H9 (cell line): ENCODE results near the gene C1orf94. TPM values are rescaled to one million over a fixed set of nuclear protein-coding genes. Genes with fewer than 3 reads are reported as not detected.

ENCODE experiments used
- DNase-seq: peaks from one replicate; pipeline ENCODE4 v3.0.0-alpha.2; 2017
- H2AFZ ChIP-seq: one replicate; pipeline ENCODE4 v1.6.1; 2013; ENCODE audit warnings: mild to moderate bottlenecking, low read length, control low read depth, moderate library complexity
- H2AK5ac ChIP-seq: 2 replicates; pipeline ENCODE4 v1.6.1; 2013; ENCODE audit warnings: low read length, control low read depth, mixed read lengths; ENCODE audit not compliant: insufficient read length
- H2BK120ac ChIP-seq: one replicate; pipeline ENCODE4 v1.6.1; 2013; ENCODE audit warnings: low read depth, mild to moderate bottlenecking, low read length, control low read depth, inconsistent platforms; ENCODE audit not compliant: poor library complexity, severe bottlenecking
- H2BK12ac ChIP-seq: 2 replicates; pipeline ENCODE4 v1.6.1; 2013; ENCODE audit warnings: low read length, control low read depth, mixed read lengths, low read depth; ENCODE audit not compliant: insufficient read length
- H2BK15ac ChIP-seq: 2 replicates; pipeline ENCODE4 v1.6.1; 2013; ENCODE audit warnings: low read depth, low read length, control low read depth
- H2BK20ac ChIP-seq: one replicate; pipeline ENCODE4 v1.6.1; 2013; ENCODE audit warnings: low read depth, mild to moderate bottlenecking, low read length, control low read depth, inconsistent platforms; ENCODE audit not compliant: poor library complexity, severe bottlenecking
- H2BK5ac ChIP-seq: 2 replicates; pipeline ENCODE4 v1.6.1; 2013; ENCODE audit warnings: low read length, control low read depth, mixed read lengths; ENCODE audit not compliant: insufficient read length
- H3K14ac ChIP-seq: 2 replicates; pipeline ENCODE4 v1.6.1; 2013; ENCODE audit warnings: low read length, control low read depth; ENCODE audit not compliant: insufficient read depth
- H3K18ac ChIP-seq: 2 replicates; pipeline ENCODE4 v1.6.1; 2013; ENCODE audit warnings: low read depth, mild to moderate bottlenecking, mixed read lengths, low read length, control low read depth; ENCODE audit not compliant: insufficient read length
- H3K23ac ChIP-seq: 2 replicates; pipeline ENCODE4 v1.6.1; 2013; ENCODE audit warnings: low read length, control low read depth, mixed read lengths, low read depth; ENCODE audit not compliant: insufficient read length
- H3K23me2 ChIP-seq: 2 replicates; pipeline ENCODE4 v1.6.1; 2013; ENCODE audit warnings: low read depth, mild to moderate bottlenecking, mixed read lengths, low read length, control low read depth; ENCODE audit not compliant: insufficient read length, poor library complexity, severe bottlenecking
- H3K27ac ChIP-seq: 2 replicates; pipeline ENCODE4 v1.5.1; 2013; ENCODE audit warnings: low read length, control low read depth, mixed read lengths, low read depth; ENCODE audit not compliant: insufficient read length
- H3K27me3 ChIP-seq: 2 replicates; pipeline ENCODE4 v1.6.1; 2013; ENCODE audit warnings: low read length, control low read depth, inconsistent platforms; ENCODE audit not compliant: insufficient read depth
- H3K4ac ChIP-seq: 2 replicates; pipeline ENCODE4 v1.6.1; 2013; ENCODE audit warnings: low read depth, mild to moderate bottlenecking, control low read depth, inconsistent platforms, low read length, moderate library complexity
- H3K4me1 ChIP-seq: 2 replicates; pipeline ENCODE4 v1.6.1; 2013; ENCODE audit warnings: low read length, control low read depth, inconsistent platforms; ENCODE audit not compliant: insufficient read depth
- H3K4me2 ChIP-seq: 2 replicates; pipeline ENCODE4 v1.6.1; 2013; ENCODE audit warnings: low read length, control low read depth, mixed read lengths; ENCODE audit not compliant: insufficient read length, insufficient read depth
- H3K56ac ChIP-seq: 2 replicates; pipeline ENCODE4 v1.6.1; 2013; ENCODE audit warnings: low read depth, mild to moderate bottlenecking, mixed read lengths, low read length, control low read depth; ENCODE audit not compliant: insufficient read length
- H3K79me1 ChIP-seq: 2 replicates; pipeline ENCODE4 v1.6.1; 2013; ENCODE audit warnings: low read depth, mild to moderate bottlenecking, moderate library complexity, low read length, control low read depth, inconsistent platforms; ENCODE audit not compliant: insufficient read depth, poor library complexity, severe bottlenecking
- H3K79me2 ChIP-seq: 2 replicates; pipeline ENCODE4 v1.6.1; 2013; ENCODE audit warnings: low read length, control low read depth, inconsistent platforms; ENCODE audit not compliant: insufficient read depth
- H3K9ac ChIP-seq: 2 replicates; pipeline ENCODE4 v1.6.1; 2013; ENCODE audit warnings: low read length, control low read depth, mixed read lengths; ENCODE audit not compliant: insufficient read length; ENCODE audit errors: extremely low read depth
- H3K9me3 ChIP-seq: one replicate; pipeline ENCODE4 v1.6.1; 2013; ENCODE audit warnings: low read depth, low read length, inconsistent platforms; ENCODE audit not compliant: control insufficient read depth
- H3T11ph ChIP-seq: one replicate; pipeline ENCODE4 v1.6.1; 2013; ENCODE audit warnings: mild to moderate bottlenecking, low read length, control low read depth, inconsistent platforms
- H4K20me1 ChIP-seq: one replicate; pipeline ENCODE4 v1.6.1; 2013; ENCODE audit not compliant: control insufficient read depth, insufficient read length, insufficient read depth
- H4K5ac ChIP-seq: 2 replicates; pipeline ENCODE4 v1.6.1; 2013; ENCODE audit warnings: low read depth, mild to moderate bottlenecking, mixed read lengths, low read length, control low read depth; ENCODE audit not compliant: insufficient read length
- H4K8ac ChIP-seq: replicated peaks from 2 replicates; pipeline ENCODE4 v1.6.1; 2013; ENCODE audit warnings: low read length, control low read depth, mixed read lengths, low read depth; ENCODE audit not compliant: insufficient read length
- H4K91ac ChIP-seq: 2 replicates; pipeline ENCODE4 v1.6.1; 2013; ENCODE audit warnings: low read depth, mild to moderate bottlenecking, moderate library complexity, mixed read lengths, low read length, control low read depth; ENCODE audit not compliant: insufficient read length
- H3K27ac Mint-ChIP-seq, 3 experiments: 2 replicates in 2 of 3; 3 replicates in 1 of 3; pipeline ENCODE4 v1.8.0; 2020 to 2021; ENCODE audit warnings: mixed read lengths in 3 of 3, mild to moderate bottlenecking in 1 of 3, moderate library complexity in 1 of 3
- H3K27me3 Mint-ChIP-seq: 2 replicates; pipeline ENCODE4 v1.8.0; 2021; ENCODE audit warnings: low read depth, mild to moderate bottlenecking, moderate library complexity, mixed read lengths
- H3K36me3 Mint-ChIP-seq, 3 experiments: 2 replicates in 2 of 3; 3 replicates in 1 of 3; pipeline ENCODE4 v1.8.0; 2020 to 2021; ENCODE audit warnings: low read depth in 3 of 3, mixed read lengths in 3 of 3; ENCODE audit not compliant: insufficient read depth in 1 of 3
- H3K4me1 Mint-ChIP-seq, 2 experiments: 2 replicates each; pipeline ENCODE4 v1.8.0; 2020; ENCODE audit warnings: mixed read lengths in 2 of 2
- H3K4me3 Mint-ChIP-seq, 2 experiments: 2 replicates in 1 of 2; 3 replicates in 1 of 2; pipeline ENCODE4 v1.8.0; 2020 to 2021; ENCODE audit warnings: mild to moderate bottlenecking in 2 of 2, mixed read lengths in 2 of 2, moderate library complexity in 1 of 2
- H3K9me3 Mint-ChIP-seq, 2 experiments: 2 replicates in 1 of 2; 3 replicates in 1 of 2; pipeline ENCODE4 v1.8.0; 2020; ENCODE audit warnings: mild to moderate bottlenecking in 2 of 2, mixed read lengths in 2 of 2, moderate library complexity in 1 of 2
- WGBS: extraction: QIAGEN DNeasy Blood & Tissue Kit; methylation state at CpG from one replicate; pipeline ENCODE4 v1.1.7; 2013; ENCODE audit warnings: missing lambda C conversion rate, low lambda C conversion rate, mixed read lengths; ENCODE audit not compliant: insufficient read length; ENCODE audit errors: extremely low coverage; 5-methylcytosine and 5-hydroxymethylcytosine counted together
- total RNA-seq: library from RNA; stranded (reverse); gene quantifications from 2 replicates; pipeline ENCODE4 v1.2.1, GENCODE V29; 2021
- TF ChIP-seq, protein P1 (sequence below): fragments of 200-600 bp; sonication (generic); conservative IDR thresholded peaks from 3 replicates; pipeline ENCODE4 v1.8.0; 2021; ENCODE audit warnings: antibody characterized with exemption, mild to moderate bottlenecking

Gene C1orf94
- total RNA-seq, 1 experiment from 2014 or later: 0.98 TPM

DNA sequence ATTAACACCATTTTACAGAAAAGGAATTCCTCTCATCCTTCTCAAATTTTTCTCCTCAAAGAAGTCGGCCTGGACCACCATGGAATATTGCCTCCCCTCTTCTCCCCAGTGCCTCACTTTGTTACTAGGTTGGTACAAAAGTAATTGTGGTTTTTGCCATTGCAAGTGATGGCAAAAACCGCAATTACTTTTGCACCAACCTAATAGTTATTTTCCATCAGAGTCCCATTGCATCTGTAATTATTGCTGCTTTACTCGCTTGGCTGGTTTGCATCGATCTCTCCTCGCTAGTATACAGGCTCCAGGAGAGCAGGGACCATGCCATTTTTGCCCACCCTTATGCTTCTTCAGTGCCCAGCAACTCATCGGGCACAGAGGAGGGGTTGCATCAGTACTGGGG is 963 bp upstream of the C1orf94 start:
- H3K27me3 ChIP-seq: no peaks in the 10 kb centered on the region
- no peak overlapping the region for H2BK12ac ChIP-seq
- no peak overlapping the region for H2BK5ac ChIP-seq
- H3K9me3 ChIP-seq: no peaks in the 10 kb centered on the region
- no peak overlapping the region for H2BK120ac ChIP-seq
- peaks cover 40 to 50% of the 10 kb centered on the region in 2 experiments for H3K4me1 Mint-ChIP-seq
- H3K56ac ChIP-seq: no peak overlapping the region
- H3K18ac ChIP-seq: no peak overlapping the region
- H3K4ac ChIP-seq: no peak overlapping the region
- TF ChIP-seq, protein P1, sequence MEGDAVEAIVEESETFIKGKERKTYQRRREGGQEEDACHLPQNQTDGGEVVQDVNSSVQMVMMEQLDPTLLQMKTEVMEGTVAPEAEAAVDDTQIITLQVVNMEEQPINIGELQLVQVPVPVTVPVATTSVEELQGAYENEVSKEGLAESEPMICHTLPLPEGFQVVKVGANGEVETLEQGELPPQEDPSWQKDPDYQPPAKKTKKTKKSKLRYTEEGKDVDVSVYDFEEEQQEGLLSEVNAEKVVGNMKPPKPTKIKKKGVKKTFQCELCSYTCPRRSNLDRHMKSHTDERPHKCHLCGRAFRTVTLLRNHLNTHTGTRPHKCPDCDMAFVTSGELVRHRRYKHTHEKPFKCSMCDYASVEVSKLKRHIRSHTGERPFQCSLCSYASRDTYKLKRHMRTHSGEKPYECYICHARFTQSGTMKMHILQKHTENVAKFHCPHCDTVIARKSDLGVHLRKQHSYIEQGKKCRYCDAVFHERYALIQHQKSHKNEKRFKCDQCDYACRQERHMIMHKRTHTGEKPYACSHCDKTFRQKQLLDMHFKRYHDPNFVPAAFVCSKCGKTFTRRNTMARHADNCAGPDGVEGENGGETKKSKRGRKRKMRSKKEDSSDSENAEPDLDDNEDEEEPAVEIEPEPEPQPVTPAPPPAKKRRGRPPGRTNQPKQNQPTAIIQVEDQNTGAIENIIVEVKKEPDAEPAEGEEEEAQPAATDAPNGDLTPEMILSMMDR: no peak
- H2BK20ac ChIP-seq: no peak overlapping the region
- no peak overlapping the region for H3K14ac ChIP-seq
- H3K23ac ChIP-seq: no peak overlapping the region
- H3K36me3 Mint-ChIP-seq: no peaks in the 10 kb centered on the region
- peaks cover 8% of the 10 kb centered on the region; the same call in 1 of the 2 replicates for H3K4me1 ChIP-seq
- no peak overlapping the region for H3K9ac ChIP-seq
- H3K79me1 ChIP-seq: no peaks in the 10 kb centered on the region
- H3K9me3 Mint-ChIP-seq: no peaks in the 10 kb centered on the region
- no peak for DNase-seq
- no peak overlapping the region for H4K91ac ChIP-seq
- H3K27me3 Mint-ChIP-seq: peaks cover 15% of the 10 kb centered on the region
- no peaks in the 10 kb centered on the region for H3K79me2 ChIP-seq
- H4K8ac ChIP-seq: no peak overlapping the region
- no peaks in the 10 kb centered on the region for H3K23me2 ChIP-seq
- no peak overlapping the region for H4K5ac ChIP-seq
- H3K4me2 ChIP-seq: no peak overlapping the region
- H3T11ph ChIP-seq: no peak overlapping the region
- no peak overlapping the region for H3K27ac ChIP-seq
- H2BK15ac ChIP-seq: no peak overlapping the region
- WGBS: no CpG with 5 or more reads among the region's 6 CpGs
- H4K20me1 ChIP-seq: no peaks in the 10 kb centered on the region
- no peak overlapping the region for H2AK5ac ChIP-seq
- no peak overlapping the region for H3K4me3 Mint-ChIP-seq
- H3K27ac Mint-ChIP-seq: no peak overlapping the region
- no peak overlapping the region for H2AFZ ChIP-seq
